ENCODE results near the gene IFNLR1. TPM values are rescaled to one million over a fixed set of nuclear protein-coding genes. Genes with fewer than 3 reads are reported as not detected.

The IFNLR1 gene
- total RNA-seq, 2 experiments from 2014 or later, result 1.2 to 1.3 TPM

- TF ChIP-seq CTCF (IDR thresholded peaks at IDR 0.05), result no peak
- Mint-ChIP-seq H3K9me3 (no peaks in the 10 kb centered on the region), H3K27ac (peak overlapping the region; percentile 33), H3K4me1 (ENCODE audit: low read depth) (peaks cover 48% of the 10 kb centered on the region), H3K4me3 (peak overlapping the region; percentile 74), H3K27me3 (no peaks in the 10 kb centered on the region), H3K36me3 (ENCODE audit: low read depth) (no peaks in the 10 kb centered on the region)
- H3K36me3 ChIP-seq (ENCODE audit: insufficient read depth, low read length), result no peaks in the 10 kb centered on the region
- H3K9me3 ChIP-seq (ENCODE audit: control insufficient read depth in 1 of 2, insufficient read depth in 1 of 2, low read length in 2 of 2), result no peaks in the 10 kb centered on the region
- CTCF ChIA-PET, result interaction anchor here (1.6 to 3.0 kb wide), 3 partner anchors 9 to 202 kb away, joined by 5 to 10 read pairs (median 6); no protein-coding TSS in a partner anchor
- no peaks in the 10 kb centered on the region for H3K27me3 ChIP-seq (ENCODE audit: control insufficient read depth in 1 of 2, insufficient read depth in 2 of 2, low read length in 2 of 2)
- intact Hi-C loops (cut with DNase I, micrococcal nuclease), result no loop called here
- no peak for ATAC-seq (ENCODE audit: poor library complexity)
- no peak overlapping the region for H3K4me3 ChIP-seq (ENCODE audit: low read length)
- DNase-seq, result peak in 3 of 14 experiments; percentile 41 to 59 (median 43)
- POLR2A ChIA-PET, result interaction anchor here (0.5 to 1.2 kb wide), 2 partner anchors 182 to 204 kb away, joined by 3 read pairs; no protein-coding TSS in a partner anchor
- peaks cover 36% of the 10 kb centered on the region for H3K4me1 ChIP-seq (ENCODE audit: insufficient read depth, low read length)
- no peak overlapping the region for H3K27ac ChIP-seq (ENCODE audit: low read depth in 1 of 2, low read length in 2 of 2)
Observed at GRCh38 chr1:24189528-24189927, 2.4 kb upstream of the IFNLR1 start.

GRCh38 chr1:24186711-24186992 is 437 bp downstream of the IFNLR1 start:
- no peaks in the 10 kb centered on the region for H3K9me3 ChIP-seq (ENCODE audit: control insufficient read depth in 1 of 2, insufficient read depth in 1 of 2, low read length in 2 of 2)
- ChIA-PET POLR2A (interaction anchor here (2.8 kb wide), 1 partner anchor 456 kb away, joined by 9 read pairs; the partner anchor contains the start of gene SRRM1), CTCF (interaction anchor here (1.8 kb wide), 1 partner anchor 15 kb away, joined by 7 read pairs; no protein-coding TSS in a partner anchor)
- Mint-ChIP-seq H3K4me1 (ENCODE audit: low read depth) (peaks cover 48% of the 10 kb centered on the region), H3K27ac (peak overlapping the region; percentile 61), H3K36me3 (ENCODE audit: low read depth) (no peaks in the 10 kb centered on the region), H3K27me3 (no peaks in the 10 kb centered on the region), H3K4me3 (peak overlapping the region; percentile 93), H3K9me3 (no peaks in the 10 kb centered on the region)
- H3K4me1 ChIP-seq (ENCODE audit: insufficient read depth, low read length), result peaks cover 36% of the 10 kb centered on the region
- H3K27me3 ChIP-seq (ENCODE audit: control insufficient read depth in 1 of 2, insufficient read depth in 2 of 2, low read length in 2 of 2), result no peaks in the 10 kb centered on the region
- no peaks in the 10 kb centered on the region for H3K36me3 ChIP-seq (ENCODE audit: insufficient read depth, low read length)
- no peak for TF ChIP-seq CTCF (IDR thresholded peaks at IDR 0.05)
- no peak for ATAC-seq (ENCODE audit: poor library complexity)
- peak overlapping the region; percentile 73 for H3K4me3 ChIP-seq (ENCODE audit: low read length)
- intact Hi-C loops (cut with DNase I, micrococcal nuclease), result no loop called here
- no peak overlapping the region for H3K27ac ChIP-seq (ENCODE audit: low read depth in 1 of 2, low read length in 2 of 2)
- DNase-seq, result no peak

- Mint-ChIP-seq H3K4me3 (peak overlapping the region; percentile 93), H3K27ac (peak overlapping the region; percentile 61), H3K36me3 (ENCODE audit: low read depth) (no peaks in the 10 kb centered on the region), H3K9me3 (no peaks in the 10 kb centered on the region), H3K27me3 (no peaks in the 10 kb centered on the region), H3K4me1 (ENCODE audit: low read depth) (peaks cover 44% of the 10 kb centered on the region)
- ATAC-seq (ENCODE audit: poor library complexity) (no peak), DNase-seq (no peak)
- peak overlapping the region; percentile 73 for H3K4me3 ChIP-seq (ENCODE audit: low read length)
- POLR2A ChIA-PET, result interaction anchor here (2.8 kb wide), 1 partner anchor 457 kb away, joined by 9 read pairs; the partner anchor contains the start of gene SRRM1
- no peaks in the 10 kb centered on the region for H3K36me3 ChIP-seq (ENCODE audit: insufficient read depth, low read length)
- CTCF ChIA-PET, result interaction anchor here (1.8 kb wide), 1 partner anchor 16 kb away, joined by 7 read pairs; no protein-coding TSS in a partner anchor
- intact Hi-C loops (cut with DNase I, micrococcal nuclease), result no loop called here
- no peak for TF ChIP-seq CTCF (IDR thresholded peaks at IDR 0.05)
- H3K27me3 ChIP-seq (ENCODE audit: control insufficient read depth in 1 of 2, insufficient read depth in 2 of 2, low read length in 2 of 2), result no peaks in the 10 kb centered on the region
- peaks cover 34% of the 10 kb centered on the region for H3K4me1 ChIP-seq (ENCODE audit: insufficient read depth, low read length)
- no peaks in the 10 kb centered on the region for H3K9me3 ChIP-seq (ENCODE audit: control insufficient read depth in 1 of 2, insufficient read depth in 1 of 2, low read length in 2 of 2)
- no peak overlapping the region for H3K27ac ChIP-seq (ENCODE audit: low read depth in 1 of 2, low read length in 2 of 2)
Observed at GRCh38 chr1:24186031-24186710, 918 bp downstream of the IFNLR1 start.
